ENCODE data around the gene BCL11B.

GRCh38 chr14:99247101-99247729, 24.8 kb downstream of the BCL11B start:
- no peak for TF ChIP-seq CTCF (IDR thresholded peaks at IDR 0.05; ENCODE audit: low read depth, low read length, missing input control)
- TF ChIP-seq JUND (IDR thresholded peaks at IDR 0.05), result no peak
- no peak for TF ChIP-seq ATF3 (IDR thresholded peaks at IDR 0.05)
- TF ChIP-seq TAF1 (conservative IDR thresholded peaks at IDR 0.05), result no peak

Measured in liver (tissue), 3 donors.